RCC 7860 (cell line): ENCODE data around the gene PVALEF.
A peak's percentile ranks its signal among the peaks of the same experiment; 100 is the strongest.

ENCODE experiments used
- DNase-seq: peaks from one replicate; pipeline ENCODE4 v3.0.0-alpha.2; 2015; ENCODE audit warnings: low spot score
- FAIRE-seq: peaks from 2 replicates; lab custom pipeline; 2012; peaks lifted over from hg19 to GRCh38; lab: Jason Lieb, UNC

PVALEF gene

DNA sequence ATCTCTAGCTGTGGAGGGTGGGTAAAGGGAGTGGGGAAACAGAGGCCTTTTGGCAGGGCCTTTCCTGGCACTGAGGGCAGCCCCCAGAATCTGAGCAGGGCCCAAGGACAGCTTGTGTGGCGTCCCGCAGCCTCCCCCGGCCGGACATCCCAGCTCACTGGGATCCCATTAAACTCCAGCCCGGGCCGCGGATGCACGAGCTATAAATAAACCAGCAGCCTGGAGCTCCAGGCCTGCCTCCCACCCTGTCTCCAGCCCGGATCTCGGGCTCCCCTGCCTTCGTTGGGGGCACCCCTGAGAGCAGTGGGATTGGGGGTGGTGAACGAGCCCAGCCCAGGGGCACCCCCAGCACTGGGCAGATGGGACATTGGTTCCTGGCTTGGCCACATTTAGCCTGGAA is 14.6 kb downstream of the PVALEF start:
- FAIRE-seq: no peak
- DNase-seq: no peak

DNA sequence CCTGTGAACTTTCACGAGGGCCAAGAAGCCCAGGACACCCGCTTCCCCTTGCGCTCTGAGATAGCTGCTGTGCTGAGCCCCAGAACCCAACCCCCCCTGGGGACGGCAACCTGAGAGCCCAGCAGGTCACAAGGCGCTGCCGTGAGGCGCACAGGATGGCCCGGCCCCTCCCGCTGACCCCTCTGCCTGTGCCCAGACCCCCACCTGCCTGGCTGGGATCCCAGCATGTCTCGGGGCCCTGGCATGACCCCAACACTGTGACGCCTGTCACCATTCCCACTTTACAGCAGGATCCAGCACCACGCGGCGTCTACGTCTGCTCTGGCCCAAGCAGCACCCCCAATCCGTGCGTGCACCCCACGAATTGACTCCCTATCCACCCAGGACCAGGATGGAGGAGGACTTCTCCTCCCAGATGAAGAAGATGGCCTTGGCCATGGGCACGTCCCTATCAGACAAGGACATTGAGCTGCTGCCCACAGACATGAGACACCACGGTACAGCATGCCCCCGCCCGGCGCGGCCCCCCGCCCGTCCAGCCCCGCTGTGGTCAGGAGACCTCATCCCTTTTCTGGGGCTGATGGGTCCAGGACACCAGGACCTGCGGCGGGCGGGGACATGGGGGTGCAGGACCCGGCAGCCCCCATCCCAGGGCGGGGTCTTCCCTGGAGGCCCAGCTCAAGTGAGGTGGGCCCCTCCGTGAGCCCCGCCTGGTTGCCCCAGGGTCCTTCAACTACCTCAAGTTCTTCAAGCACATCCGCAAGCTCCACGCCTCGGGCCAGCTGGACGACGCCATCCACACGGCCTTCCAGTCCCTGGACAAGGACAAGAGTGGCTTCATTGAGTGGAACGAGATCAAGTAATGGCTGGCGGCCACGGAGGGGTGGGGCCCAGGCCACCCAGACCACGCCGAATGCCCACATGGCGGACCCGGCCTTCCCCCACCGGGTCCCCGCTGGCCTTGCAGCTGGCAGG is 15.8 kb downstream of the PVALEF start:
- no peak for DNase-seq
- no peak for FAIRE-seq

DNA sequence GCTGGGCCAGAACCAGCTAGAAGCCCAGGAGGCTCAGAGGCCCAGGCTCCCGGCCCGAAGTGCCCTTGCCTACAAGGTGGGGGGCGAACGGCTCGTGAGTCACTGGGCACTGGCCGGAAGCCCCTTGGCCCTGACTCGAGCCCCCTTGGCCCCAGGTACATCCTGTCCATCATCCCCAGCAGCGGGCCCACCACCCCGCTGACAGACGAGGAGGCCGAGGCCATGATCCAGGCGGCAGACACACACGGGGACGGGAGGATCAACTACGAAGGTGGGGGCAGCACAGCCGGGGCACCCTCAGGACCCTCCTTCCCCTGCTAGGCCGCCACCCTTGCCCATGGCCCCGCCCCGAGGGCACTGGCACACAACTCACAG is 16.5 kb downstream of the PVALEF start:
- DNase-seq (no peak), FAIRE-seq (no peak)

DNA sequence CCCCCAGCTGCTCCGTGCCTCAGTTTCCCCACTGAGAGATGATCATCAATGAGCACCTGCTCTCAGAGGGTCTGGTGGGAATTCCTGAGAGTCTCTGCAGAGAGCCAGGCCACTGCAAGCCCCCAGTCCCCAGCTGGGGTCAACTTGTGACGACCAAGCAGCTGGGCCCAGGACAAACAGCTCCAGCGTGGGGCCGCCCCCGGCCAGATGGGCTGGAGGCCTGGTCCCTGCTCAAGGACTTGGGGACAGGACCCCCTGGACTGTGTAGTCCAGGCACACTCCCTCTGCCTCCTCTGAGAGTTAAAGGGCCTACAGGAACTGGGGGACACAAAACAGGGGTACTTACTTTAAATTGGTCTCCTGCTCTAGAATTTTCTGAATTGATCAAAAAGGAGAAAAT is 17.3 kb downstream of the PVALEF start:
- FAIRE-seq: no peak

DNA sequence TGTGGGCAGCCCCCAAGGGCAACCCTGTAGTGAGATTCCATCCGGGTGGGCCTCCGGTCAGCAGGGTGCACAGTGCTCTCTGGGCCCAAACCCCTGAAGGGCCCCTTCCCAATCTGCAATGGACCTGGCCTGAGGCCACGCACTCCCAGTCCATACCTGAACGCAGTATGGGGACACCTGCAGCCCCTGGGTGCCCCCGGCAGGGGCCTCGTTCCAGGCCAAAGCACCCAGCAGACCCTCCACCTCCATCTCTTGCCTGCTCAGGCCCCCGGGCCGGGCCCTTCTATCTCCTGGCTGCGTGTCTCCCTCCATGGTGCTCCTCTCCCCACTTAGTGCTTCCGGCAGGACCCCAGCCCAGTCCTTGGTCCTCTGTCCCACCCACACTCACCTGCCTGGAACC is 18.0 kb downstream of the PVALEF start:
- DNase-seq (no peak), FAIRE-seq (no peak)

More for the DNA sequence above, 17.3 kb downstream of the PVALEF start:
- no peak for DNase-seq

DNA sequence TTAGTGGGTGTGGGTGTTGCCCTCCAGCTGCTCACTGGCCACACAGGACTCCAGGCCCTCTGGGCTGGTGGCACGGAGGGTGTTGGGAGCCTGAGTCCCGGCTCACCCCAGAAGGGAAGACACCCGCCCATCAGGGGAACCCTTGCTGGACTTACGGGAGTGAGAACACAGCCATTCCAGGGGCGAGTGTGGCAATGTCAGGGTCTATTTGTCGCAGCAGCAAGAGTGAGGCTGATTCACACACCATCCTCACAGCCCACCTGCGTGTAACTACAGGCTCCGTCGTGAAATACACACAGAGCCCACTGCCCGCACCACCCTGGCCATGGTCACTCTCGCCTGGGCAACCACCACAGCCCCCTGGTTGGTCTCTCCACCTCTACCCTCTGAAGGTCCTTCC is 18.5 kb downstream of the PVALEF start:
- DNase-seq (no peak), FAIRE-seq (no peak)

DNA sequence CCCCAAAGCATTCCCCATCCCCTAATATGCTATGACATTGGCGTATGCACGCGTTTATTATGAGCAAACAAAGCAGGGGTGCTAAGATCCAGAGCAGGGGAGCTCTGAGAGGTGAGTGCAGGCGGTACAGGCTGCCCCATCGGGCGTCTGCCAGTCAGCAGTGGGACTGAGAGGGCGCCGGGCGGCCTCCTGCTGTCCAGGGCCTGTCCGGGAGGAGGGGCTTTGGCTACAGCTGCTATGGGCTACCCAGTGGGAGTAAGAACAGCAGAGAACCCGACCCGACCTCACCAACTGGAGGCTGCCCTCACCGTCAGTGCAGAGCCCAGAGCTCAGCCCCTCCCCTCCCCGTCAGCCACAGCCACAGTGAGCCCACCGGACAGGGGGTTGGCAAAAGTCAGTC is 19.2 kb downstream of the PVALEF start:
- FAIRE-seq (no peak), DNase-seq (no peak)

DNA sequence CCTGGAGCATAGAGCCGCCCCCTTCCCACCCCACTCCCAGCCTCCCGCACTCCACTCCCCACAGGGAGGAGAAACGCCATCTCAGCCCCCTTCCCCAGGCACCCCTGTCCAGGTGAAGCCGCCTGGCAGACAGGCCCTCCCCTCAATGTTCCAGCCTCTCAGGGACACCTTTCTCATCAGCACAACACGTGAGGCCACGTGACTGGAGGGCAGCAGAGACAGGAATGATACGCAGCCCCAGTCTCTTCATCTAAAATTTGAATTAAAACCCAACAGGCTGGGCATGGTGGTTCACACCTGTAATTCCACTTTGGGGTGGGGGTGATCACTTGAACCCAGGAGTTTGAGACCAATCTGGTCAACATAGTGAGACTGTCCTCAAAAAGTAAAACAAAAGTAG is 20.9 kb downstream of the PVALEF start:
- FAIRE-seq (no peak), DNase-seq (no peak)

DNA sequence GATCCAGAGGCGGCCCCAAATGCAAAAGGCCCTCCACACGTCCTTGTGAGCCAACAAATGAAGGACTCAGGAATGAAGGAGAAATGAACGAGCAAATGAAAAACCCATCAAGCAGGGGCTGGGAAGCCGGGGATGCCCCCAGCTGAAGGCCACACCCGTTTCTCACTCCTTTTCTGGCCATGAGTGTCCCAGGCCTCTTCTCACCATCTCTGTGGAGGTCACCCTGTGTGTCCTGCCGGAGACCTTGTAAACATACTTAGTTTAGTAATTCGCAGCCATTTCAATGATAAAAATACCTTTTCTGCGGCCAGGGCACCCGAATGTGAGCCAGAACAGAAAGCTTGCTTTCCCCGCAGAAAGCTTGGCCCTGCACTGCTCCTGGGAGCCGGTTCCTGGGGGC is 21.8 kb downstream of the PVALEF start:
- FAIRE-seq (no peak), DNase-seq (no peak)

DNA sequence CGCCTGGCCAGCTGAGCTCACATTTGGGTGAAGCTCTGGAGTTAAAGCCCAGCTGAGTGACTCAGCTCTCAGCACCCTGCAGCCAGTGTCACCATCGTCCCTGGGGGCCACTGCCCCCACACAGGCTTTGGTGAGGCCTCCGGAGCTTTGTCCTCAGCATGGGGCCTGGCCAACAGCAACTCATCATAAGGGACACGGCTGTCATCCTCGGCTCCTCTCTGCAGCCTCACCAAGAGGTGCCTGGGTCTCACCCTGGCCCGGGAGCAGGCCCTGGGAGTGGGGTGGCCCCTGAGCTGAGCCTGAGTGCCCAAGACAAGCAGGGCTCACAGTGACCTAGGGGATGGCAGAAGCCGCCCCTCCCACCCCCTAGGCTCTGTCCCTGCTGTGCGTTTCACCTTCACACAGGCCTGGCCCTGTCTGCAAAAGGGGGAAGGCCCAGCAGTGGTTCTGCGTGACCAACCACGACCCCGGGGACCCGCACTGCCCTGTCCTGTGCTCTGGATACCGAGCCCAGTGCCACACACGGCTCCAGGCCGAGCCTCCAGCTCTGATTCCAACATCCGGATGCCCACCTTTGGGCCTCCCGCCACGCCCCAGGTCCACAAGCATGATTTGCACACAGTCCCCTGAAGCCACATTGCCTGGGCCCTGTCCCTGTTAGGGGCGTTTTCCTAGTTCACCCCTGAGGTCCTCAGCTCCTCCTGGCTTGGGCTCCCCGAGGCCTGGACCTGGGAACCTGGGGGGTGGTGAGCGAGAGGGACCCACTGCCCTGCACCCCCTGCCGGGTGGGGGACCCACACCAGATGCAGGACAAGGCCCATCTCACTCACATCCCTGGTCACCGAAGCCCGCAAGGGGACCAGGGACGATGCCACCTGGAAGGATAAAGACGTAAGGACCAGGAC is 22.5 kb downstream of the PVALEF start:
- FAIRE-seq: no peak
- DNase-seq: peak; percentile 4

DNA sequence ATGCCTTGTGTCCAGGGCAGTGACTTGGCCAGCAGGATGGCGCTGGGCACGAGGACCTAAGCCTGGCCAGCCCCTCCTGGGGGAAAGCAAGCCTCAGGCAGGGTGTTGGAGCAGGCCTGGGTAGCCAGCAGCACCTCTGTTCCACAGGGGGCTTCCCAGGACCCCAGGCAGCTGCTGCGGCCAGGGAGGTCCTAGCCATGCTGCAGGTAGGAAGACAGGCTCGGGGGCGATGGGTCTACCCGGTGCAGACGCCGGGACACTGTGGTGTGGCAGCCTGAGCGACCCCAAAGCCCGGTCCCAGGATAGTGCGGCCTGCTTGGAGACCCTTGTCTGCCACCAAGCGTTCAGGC is 23.2 kb downstream of the PVALEF start:
- DNase-seq (no peak), FAIRE-seq (no peak)

DNA sequence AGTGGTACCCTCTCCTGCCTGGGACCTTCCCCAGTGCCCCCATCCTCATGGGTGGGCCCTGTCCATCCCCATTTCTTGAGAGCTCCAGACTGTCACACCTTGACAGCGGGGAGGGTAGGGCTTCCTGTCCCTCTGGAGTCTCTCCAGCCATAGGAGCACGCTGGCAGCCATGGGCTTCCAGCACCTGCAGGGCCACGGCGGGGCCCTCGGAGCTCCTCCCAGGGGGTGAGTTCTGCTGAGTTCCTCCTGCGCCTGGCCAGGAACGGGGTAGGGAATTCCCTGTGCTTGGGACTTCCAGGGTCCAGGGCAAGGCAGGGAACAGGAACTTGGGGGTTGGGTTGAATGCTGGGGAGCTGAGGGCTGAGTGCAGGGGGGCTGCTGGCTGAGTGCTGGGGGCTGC is 23.7 kb downstream of the PVALEF start:
- no peak for FAIRE-seq
- DNase-seq: no peak

DNA sequence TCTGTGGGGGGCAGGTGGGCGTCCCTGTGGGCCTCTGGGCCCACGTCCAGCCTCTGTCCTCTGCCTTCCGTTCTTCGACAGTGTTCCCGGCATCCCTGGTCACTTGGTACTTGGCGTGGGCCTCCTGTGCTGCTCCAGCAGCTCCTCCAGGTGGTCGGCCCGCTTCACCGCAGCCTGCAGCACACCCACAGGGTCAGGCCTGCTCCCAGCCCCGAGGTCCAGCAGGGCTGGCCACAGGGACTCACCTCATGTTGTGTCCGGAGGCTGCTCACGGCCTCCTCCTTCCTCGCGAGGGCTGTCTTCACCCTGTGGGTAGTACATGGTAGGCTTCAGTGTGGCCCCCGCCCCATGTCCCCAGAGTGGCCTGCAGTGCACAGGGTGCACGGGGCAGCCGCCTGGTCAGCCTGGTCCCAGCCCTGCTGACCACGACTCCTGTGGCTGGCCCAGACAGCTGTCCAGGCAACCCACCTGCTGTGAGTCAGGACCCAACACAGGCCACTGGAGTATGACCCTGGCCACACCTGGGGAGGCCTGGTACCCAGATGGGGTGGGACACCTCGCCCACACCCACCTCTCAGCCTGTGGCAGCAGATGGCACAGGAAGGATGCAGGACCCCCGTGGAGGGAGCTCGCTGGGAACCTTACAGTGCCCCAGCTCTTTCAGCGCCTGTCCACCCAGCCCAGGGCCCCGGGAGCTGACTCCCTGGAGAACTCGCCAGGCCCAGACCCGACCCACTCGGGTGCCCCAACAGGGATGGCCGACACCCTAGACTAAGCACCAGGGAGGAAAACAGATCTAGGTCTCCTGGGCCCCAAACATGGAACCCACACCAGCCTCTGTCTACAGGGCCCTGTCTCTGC is 24.6 kb downstream of the PVALEF start:
- DNase-seq: no peak
- FAIRE-seq: no peak

DNA sequence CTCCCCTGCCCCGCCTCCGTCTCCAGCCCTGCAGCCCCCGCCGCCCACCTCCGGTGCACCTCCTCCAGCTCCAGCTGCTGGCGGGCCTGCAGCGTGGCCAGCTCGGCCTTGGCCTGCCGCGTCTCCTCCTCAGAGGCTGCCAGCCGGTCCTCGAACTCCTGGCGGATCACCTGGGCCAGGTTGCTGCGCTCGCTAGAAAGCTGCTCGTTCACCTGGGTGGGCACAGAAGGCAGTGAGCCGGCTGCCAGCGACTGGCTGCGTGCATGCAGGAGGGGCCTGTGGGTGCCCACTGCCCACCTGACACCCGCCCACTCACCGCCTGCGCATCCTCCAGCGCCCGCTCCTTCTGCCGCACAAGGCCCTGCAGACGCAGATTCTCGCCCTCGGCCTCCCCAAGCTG is 25.3 kb downstream of the PVALEF start:
- DNase-seq: no peak
- no peak for FAIRE-seq

DNA sequence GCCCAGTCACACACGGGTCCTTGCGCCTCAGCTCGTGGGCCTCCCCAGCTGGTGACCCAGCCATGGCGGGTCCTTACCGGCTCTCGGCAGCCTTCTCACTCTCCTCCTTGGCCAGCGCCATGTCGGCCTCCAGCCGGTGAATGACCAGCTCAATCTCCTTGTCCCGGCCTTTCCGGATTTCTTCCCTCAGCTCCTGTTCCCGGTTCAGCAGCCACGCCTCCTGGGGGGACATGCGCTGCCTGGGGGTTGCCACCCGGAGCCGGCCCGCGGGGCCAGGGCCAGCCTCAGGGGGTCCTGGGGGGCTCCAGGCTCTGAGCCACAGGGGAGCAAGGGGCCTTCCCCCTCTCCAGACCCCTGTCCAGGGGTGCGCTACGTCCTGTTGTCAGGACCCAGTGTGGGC is 25.8 kb downstream of the PVALEF start:
- DNase-seq: no peak
- FAIRE-seq: no peak

DNA sequence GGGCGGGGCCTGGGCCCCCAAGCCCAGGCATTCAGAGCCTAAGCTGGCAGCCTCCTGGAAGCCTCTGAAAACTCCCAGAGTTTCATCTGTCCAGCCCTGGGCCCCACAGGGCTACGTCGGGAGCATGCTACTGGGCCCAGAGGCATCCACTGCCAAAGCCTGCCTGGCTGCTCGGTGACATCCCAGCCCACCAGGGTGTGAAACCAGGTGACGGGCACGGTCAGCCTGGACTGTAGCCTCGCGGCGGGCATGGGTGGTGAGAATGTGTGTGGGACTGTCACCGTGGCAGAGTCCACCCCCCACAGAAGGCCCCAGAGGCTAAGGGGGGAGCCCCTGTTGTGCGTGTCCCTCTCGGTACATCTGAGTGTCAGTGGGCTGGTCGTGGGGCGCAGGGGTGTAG is 26.3 kb downstream of the PVALEF start:
- FAIRE-seq: no peak
- no peak for DNase-seq

DNA sequence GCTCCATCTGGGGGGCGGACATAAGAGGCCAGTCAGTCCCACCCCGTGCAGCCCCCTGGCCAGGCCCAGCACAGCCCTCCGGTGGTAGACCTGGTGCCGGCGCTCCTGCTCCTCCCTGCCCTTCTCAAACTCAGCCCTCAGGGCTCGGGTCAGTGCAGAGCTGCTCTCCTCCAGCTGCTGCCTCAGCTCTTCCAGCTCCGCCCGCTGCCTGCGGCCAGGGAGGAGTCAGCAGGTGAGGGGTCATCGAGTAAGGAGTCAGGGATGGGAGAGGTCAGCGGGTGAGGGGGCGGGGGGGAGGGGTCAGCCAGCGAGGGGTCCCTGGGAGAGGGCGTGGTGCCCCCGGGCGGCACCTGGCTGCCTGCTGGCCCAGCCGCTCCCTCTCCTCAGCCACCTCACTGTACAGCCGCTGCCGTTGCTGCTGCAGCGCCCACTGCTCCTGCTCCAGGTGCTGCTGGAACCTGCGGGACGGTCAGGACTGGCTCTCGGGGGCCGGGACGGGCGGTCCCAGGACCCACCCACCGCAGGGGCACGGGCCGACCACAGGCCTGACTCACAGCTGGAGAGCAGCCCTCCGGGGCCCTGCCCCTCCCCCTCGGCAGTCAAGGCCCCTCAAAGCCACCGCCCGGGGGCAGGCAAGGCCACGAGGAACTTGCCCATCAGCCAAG is 27.2 kb downstream of the PVALEF start:
- FAIRE-seq: no peak
- DNase-seq: no peak

DNA sequence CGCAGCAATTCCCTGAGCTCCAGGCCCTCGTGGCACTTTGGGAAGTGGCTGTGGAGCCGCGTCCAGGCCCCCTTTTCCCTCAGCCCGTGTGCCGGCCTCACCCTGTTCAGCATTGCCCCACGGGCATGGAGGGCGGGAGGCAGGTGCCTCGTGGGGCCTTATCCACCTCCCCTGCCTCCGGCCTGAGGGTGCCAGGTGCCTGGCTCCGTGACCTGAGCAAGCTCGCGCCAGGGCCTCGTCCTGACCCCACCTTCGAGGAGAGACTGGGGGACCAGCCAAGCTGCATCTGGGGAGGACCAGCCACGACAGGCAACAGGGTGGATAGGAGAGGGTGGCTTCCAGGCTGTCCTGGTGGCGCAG is 27.7 kb downstream of the PVALEF start:
- no peak for FAIRE-seq
- DNase-seq: no peak

DNA sequence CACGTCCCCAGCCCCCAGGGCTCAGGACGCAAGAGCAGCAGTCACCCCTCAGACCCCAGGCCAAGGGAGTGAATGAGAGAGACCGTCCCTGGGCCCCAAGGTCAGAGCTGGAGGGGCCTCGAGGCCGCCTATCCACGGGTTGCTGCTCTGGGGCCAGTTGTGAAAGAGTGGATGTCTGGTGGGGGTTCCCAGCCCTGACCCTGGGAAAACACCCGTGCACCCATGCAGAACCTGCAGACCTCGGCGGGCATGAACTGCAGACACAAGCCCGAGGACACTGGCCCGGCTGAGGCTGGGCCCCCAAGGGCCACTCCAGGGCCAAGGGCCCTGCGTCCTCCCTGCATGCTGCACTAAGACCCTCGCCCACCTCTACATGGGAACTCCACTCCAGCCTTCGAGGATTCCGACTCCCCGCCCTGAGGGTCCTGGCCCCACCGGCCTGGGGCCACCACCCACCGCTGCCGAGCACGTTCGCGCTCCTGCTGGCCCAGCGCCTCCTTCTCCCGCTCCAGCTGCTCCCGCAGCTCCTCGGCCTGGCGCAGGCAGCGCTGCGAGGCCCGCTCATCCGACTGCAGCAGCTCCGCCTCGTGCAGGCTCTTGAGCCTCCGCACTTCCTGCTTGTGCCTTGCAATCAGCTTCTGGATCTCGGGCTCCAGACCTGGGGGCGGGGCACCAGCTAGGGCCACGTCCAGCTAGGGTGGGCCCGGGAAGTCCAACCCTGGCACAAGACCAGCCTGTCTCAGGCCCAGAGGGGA is 28.3 kb downstream of the PVALEF start:
- FAIRE-seq (no peak), DNase-seq (no peak)

DNA sequence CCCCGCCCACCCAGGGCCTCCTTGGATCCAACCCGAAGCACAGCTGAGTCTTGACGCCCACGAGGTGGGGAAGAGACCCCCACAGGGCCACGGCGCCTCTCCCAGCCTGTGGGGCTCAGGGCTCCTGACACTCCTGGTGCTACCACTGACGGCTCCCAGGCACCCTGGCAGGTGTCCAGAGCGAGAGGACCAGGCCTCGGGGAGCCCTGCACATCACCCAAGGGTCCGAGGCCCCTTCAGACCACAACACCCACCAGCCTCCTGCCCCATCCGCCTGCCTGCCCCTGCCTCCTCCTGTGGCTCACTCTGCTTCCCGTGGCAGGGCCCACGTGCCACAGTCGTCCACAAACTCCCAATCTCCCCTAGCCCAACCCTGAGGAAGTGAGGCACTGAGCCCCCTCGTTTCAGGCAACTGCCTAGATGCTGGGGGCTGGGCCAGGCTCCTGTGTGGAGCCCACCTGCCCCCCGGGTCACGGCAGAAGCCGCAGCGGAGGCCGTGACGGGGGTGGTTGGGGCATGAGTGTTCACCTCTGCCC is 29.0 kb downstream of the PVALEF start:
- FAIRE-seq (no peak), DNase-seq (no peak)
